KMS-11 (cell line): ENCODE measurements around the gene KRTAP6-2.

Experiments used
- H2AFZ ChIP-seq: fragments of 200-600 bp; sonication (generic); 2 replicates; pipeline ENCODE4 v1.6.1; 2016; ENCODE audit warnings: antibody characterized with exemption, mixed run types, low read depth
- H3K27ac ChIP-seq: fragments of 200-600 bp; sonication (generic); 2 replicates; pipeline ENCODE4 v1.6.1; 2016; ENCODE audit warnings: mild to moderate bottlenecking, mixed run types
- H3K27me3 ChIP-seq: fragments of 200-600 bp; sonication (generic); 2 replicates; pipeline ENCODE4 v1.6.1; 2017; ENCODE audit warnings: mild to moderate bottlenecking, low read depth, mixed run types, moderate library complexity; ENCODE audit not compliant: insufficient read depth
- H3K36me3 ChIP-seq: fragments of 200-600 bp; sonication (generic); 2 replicates; pipeline ENCODE4 v1.6.1; 2017; ENCODE audit warnings: mild to moderate bottlenecking, mixed run types; ENCODE audit not compliant: insufficient read depth
- H3K4me1 ChIP-seq: fragments of 200-600 bp; sonication (generic); 2 replicates; pipeline ENCODE4 v1.6.1; 2016; ENCODE audit warnings: mild to moderate bottlenecking, low read depth, mixed run types; ENCODE audit not compliant: poor library complexity, severe bottlenecking
- H3K4me2 ChIP-seq: fragments of 200-600 bp; sonication (generic); 2 replicates; pipeline ENCODE4 v1.7.0; 2016; ENCODE audit warnings: mild to moderate bottlenecking, mixed run types
- H3K4me3 ChIP-seq: fragments of 200-600 bp; sonication (generic); IDR thresholded peaks from 2 replicates; pipeline ENCODE4 v1.6.1; 2017; ENCODE audit warnings: low read depth, low read length, mixed read lengths; ENCODE audit not compliant: insufficient read depth
- H3K79me2 ChIP-seq: fragments of 200-600 bp; sonication (generic); 2 replicates; pipeline ENCODE4 v1.6.1; 2016; ENCODE audit warnings: low read depth, mixed run types; ENCODE audit not compliant: insufficient read depth
- H3K9ac ChIP-seq: fragments of 200-600 bp; sonication (generic); 2 replicates; pipeline ENCODE4 v1.6.1; 2016; ENCODE audit warnings: mild to moderate bottlenecking, mixed run types
- H4K20me1 ChIP-seq: fragments of 200-600 bp; sonication (generic); 2 replicates; pipeline ENCODE4 v1.6.1; 2016; ENCODE audit warnings: mild to moderate bottlenecking, mixed run types; ENCODE audit not compliant: insufficient read depth
- TF ChIP-seq, protein P1 (sequence below): fragments of 200-600 bp; sonication (generic); conservative IDR thresholded peaks from 2 replicates; pipeline ENCODE4 v1.6.1; 2017; ENCODE audit warnings: low read depth, mild to moderate bottlenecking, antibody characterized with exemption, low read length, moderate library complexity, mixed read lengths

The KRTAP6-2 gene

DNA sequence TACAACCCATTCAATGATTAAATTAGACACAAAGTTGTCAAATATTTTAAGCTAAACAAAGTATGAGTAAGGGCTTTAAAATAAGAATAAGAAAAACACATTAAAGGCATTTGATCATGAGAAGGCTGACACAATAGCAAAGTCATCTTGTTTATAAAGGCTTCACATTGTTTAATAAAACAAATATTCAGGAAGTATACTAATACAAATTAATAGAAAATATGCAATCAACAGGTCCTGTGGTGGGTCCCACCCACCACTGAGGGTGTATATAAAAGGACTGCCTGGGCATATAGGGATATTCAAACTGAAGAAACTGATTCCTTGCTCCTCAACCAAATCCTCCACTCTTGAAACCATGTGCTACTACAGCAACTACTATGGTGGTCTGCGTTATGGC, 36.2 kb upstream of the KRTAP6-2 start, which contains the start of gene KRTAP20-2:
KRTAP20-2 (plus strand) TSS at position 301 of the 400 bp plus-strand sequence; CDS start at position 359, 58 bp downstream.
- H3K9ac ChIP-seq: no peak within 1 kb of the TSS
- no peak within 1 kb of the TSS for H2AFZ ChIP-seq
- no peaks in the 10 kb centered on the region for H4K20me1 ChIP-seq
- TF ChIP-seq, protein P1, sequence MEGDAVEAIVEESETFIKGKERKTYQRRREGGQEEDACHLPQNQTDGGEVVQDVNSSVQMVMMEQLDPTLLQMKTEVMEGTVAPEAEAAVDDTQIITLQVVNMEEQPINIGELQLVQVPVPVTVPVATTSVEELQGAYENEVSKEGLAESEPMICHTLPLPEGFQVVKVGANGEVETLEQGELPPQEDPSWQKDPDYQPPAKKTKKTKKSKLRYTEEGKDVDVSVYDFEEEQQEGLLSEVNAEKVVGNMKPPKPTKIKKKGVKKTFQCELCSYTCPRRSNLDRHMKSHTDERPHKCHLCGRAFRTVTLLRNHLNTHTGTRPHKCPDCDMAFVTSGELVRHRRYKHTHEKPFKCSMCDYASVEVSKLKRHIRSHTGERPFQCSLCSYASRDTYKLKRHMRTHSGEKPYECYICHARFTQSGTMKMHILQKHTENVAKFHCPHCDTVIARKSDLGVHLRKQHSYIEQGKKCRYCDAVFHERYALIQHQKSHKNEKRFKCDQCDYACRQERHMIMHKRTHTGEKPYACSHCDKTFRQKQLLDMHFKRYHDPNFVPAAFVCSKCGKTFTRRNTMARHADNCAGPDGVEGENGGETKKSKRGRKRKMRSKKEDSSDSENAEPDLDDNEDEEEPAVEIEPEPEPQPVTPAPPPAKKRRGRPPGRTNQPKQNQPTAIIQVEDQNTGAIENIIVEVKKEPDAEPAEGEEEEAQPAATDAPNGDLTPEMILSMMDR: no peak
- no peaks in the 10 kb centered on the region for H3K36me3 ChIP-seq
- H3K27me3 ChIP-seq: no peaks in the 10 kb centered on the region
- H3K27ac ChIP-seq: no peak within 1 kb of the TSS
- no peak within 1 kb of the TSS for H3K4me2 ChIP-seq
- H3K4me1 ChIP-seq: no peaks in the 10 kb centered on the region
- no peak within 1 kb of the TSS for H3K4me3 ChIP-seq
- H3K79me2 ChIP-seq: no peaks in the 10 kb centered on the region

DNA sequence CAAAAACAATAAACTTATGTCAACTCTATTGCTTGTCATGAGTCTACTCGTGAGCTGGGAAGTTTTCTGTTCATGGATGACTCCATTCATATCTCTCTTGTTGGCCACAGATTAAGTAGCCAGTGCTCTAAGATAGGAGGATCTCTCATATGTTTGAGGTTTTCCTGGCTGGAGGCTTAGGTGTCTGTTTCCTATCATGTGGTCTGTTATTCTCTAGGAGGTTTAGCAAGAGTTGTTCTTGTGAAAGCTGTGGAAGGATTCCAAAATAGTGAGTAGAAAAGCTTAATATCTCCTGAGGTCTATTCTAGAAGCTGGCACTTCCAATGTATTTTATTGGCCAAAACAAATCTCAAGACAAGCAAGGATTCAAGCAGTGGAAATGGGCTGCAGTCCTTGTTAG, 30.5 kb upstream of the KRTAP6-2 start:
- no peaks in the 10 kb centered on the region for H3K79me2 ChIP-seq
- H3K27me3 ChIP-seq: no peaks in the 10 kb centered on the region
- TF ChIP-seq, protein P1: no peak

DNA sequence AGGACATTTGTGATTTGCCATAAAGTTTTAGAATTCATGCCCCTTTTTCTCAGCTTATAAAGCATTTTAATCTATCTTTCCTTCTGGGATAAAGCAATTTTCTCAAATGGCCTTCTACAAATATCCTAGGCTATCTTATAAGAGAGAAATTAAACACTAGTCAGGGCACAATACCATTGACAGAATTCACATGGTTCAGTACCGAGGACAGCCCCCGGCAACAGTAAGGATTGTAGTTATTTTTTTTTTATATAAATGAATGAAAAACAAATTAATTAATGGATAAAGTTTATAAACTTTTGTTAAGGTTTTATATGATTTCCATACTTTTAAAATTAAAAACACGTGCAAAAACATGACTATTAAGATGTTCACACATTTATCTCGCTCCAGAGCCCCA, 29.4 kb upstream of the KRTAP6-2 start:
- Histone ChIP-seq H3K4me3 (no peak overlapping the region), H3K4me1 (no peaks in the 10 kb centered on the region), H3K9ac (no peak overlapping the region), H4K20me1 (no peaks in the 10 kb centered on the region), H3K27me3 (no peaks in the 10 kb centered on the region), H3K27ac (no peak overlapping the region), H3K36me3 (no peaks in the 10 kb centered on the region), H2AFZ (no peak overlapping the region), H3K79me2 (no peaks in the 10 kb centered on the region), H3K4me2 (no peak overlapping the region)
- TF ChIP-seq, protein P1: no peak

More for the DNA sequence above, 30.5 kb upstream of the KRTAP6-2 start:
- H3K27ac ChIP-seq: no peak overlapping the region
- H3K9ac ChIP-seq: no peak overlapping the region
- no peak overlapping the region for H3K4me3 ChIP-seq
- H3K36me3 ChIP-seq: no peaks in the 10 kb centered on the region
- no peaks in the 10 kb centered on the region for H3K4me1 ChIP-seq
- no peak overlapping the region for H2AFZ ChIP-seq
- no peaks in the 10 kb centered on the region for H4K20me1 ChIP-seq
- H3K4me2 ChIP-seq: no peak overlapping the region

DNA sequence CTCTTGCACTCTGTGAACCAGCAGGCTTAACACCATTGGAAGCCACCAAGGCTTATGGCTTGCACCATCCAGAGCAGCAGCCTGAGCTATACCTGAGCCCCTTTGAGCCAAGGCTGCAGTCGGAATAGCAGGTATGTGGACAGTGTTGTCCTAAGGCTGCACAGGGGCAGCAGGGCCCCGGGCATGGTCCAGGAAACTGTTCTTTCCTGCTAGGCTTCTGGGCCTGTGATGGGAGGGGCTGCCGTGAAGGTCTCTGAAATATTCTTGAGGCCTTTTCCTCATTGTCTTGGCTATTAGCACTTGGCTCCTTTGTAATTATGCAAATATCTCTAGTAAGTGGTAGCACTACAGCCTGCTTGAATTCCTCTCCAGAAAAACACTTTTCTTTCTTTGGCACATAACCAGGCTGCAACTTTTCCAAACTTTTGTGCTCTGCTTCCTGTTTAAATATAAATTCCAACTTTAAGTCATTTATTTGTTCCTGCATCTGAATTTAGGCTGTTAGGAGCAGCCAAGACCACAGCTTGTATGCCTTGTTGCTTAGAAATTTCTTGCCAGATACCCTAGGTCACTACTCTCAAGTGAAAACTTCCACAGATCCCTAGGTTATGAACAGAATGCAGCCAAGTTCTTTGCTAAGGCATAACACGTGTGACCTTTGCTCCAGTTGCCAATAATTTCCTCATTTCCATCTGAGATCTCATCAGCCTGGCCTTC, 26.9 kb upstream of the KRTAP6-2 start:
- Histone ChIP-seq H4K20me1 (no peaks in the 10 kb centered on the region), H3K4me3 (no peak overlapping the region), H3K27ac (no peak overlapping the region), H2AFZ (no peak overlapping the region), H3K4me2 (no peak overlapping the region), H3K9ac (no peak overlapping the region), H3K79me2 (no peaks in the 10 kb centered on the region), H3K27me3 (no peaks in the 10 kb centered on the region), H3K36me3 (no peaks in the 10 kb centered on the region), H3K4me1 (no peaks in the 10 kb centered on the region)
- TF ChIP-seq, protein P1: no peak
